ENCODE results near the gene TUBA4A. TPM values are rescaled to one million over a fixed set of nuclear protein-coding genes. Genes with fewer than 3 reads are reported as not detected.

TUBA4A gene
- total and polyA plus RNA-seq, 4 donors: 14.3 to 84.9 (median 58.8) TPM

- Histone ChIP-seq H3K4me1 (ENCODE audit: control insufficient read depth, insufficient read depth, low read length) (peaks cover 35% of the 10 kb centered on the region), H3K27ac (ENCODE audit: low read depth, low read length) (peak overlapping the region; percentile 90)
- WGBS (ENCODE audit: insufficient coverage): 4% methylated on average over 5 of the region's 10 CpGs
Measured at GRCh38 chr2:219245899-219246230, 7.9 kb downstream of the TUBA4A start.

GRCh38 chr2:219245148-219245898 lies 8.4 kb downstream of the TUBA4A start, which contains the start of the genes GLB1L and STK16:
GLB1L (minus strand) TSS chr2:219245444; CDS start chr2:219243573, 1,871 bp downstream.
STK16 (plus strand) TSS chr2:219245479; CDS start chr2:219246000, 521 bp downstream.
- DNase-seq (ENCODE audit: low read depth in 4 of 6, low spot score in 6 of 6): peak; percentile 85 to 97 (median 90)
- Histone ChIP-seq H3K36me3 (ENCODE audit: control insufficient read depth, insufficient read depth, low read length) (peaks cover 40% of the 10 kb centered on the region), H3K4me3 (ENCODE audit: low read depth, low read length) (peak within 1 kb of the TSS; percentile 96), H3K9me3 (ENCODE audit: control insufficient read depth, insufficient read depth, low read length) (no peaks in the 10 kb centered on the region), H3K4me1 (ENCODE audit: control insufficient read depth, insufficient read depth, low read length) (peaks cover 31% of the 10 kb centered on the region), H3K27ac (ENCODE audit: low read depth, low read length) (peak within 1 kb of the TSS; percentile 90), H3K27me3 (ENCODE audit: control insufficient read depth, insufficient read depth, low read length) (no peaks in the 10 kb centered on the region)
- under 1% methylated on average over 46 of the region's 46 CpGs for WGBS (ENCODE audit: insufficient coverage)

More at GRCh38 chr2:219245899-219246230, 7.9 kb downstream of the TUBA4A start:
- Histone ChIP-seq H3K27me3 (ENCODE audit: control insufficient read depth, insufficient read depth, low read length) (no peaks in the 10 kb centered on the region), H3K9me3 (ENCODE audit: control insufficient read depth, insufficient read depth, low read length) (no peaks in the 10 kb centered on the region), H3K4me3 (ENCODE audit: low read depth, low read length) (peak overlapping the region; percentile 96), H3K36me3 (ENCODE audit: control insufficient read depth, insufficient read depth, low read length) (peaks cover 44% of the 10 kb centered on the region)
- no peak for DNase-seq (ENCODE audit: low read depth in 4 of 6, low spot score in 6 of 6)

- no peak for DNase-seq (ENCODE audit: low read depth in 4 of 6, low spot score in 6 of 6)
Measured at GRCh38 chr2:219244789-219245147, 8.9 kb downstream of the TUBA4A start.

GRCh38 chr2:219243291-219243761 lies 10.4 kb downstream of the TUBA4A start:
- H3K4me1 ChIP-seq (ENCODE audit: control insufficient read depth, insufficient read depth, low read length): peaks cover 15% of the 10 kb centered on the region
- peak overlapping the region; percentile 7 for H3K4me3 ChIP-seq (ENCODE audit: low read depth, low read length)
- H3K9me3 ChIP-seq (ENCODE audit: control insufficient read depth, insufficient read depth, low read length): no peaks in the 10 kb centered on the region
- peaks cover 30% of the 10 kb centered on the region for H3K36me3 ChIP-seq (ENCODE audit: control insufficient read depth, insufficient read depth, low read length)
- no peaks in the 10 kb centered on the region for H3K27me3 ChIP-seq (ENCODE audit: control insufficient read depth, insufficient read depth, low read length)
- 36% methylated on average over 28 of the region's 28 CpGs for WGBS (ENCODE audit: insufficient coverage)
- no peak overlapping the region for H3K27ac ChIP-seq (ENCODE audit: low read depth, low read length)
- no peak for DNase-seq (ENCODE audit: low read depth in 4 of 6, low spot score in 6 of 6)

More at GRCh38 chr2:219244789-219245147, 8.9 kb downstream of the TUBA4A start:
- no peaks in the 10 kb centered on the region for H3K9me3 ChIP-seq (ENCODE audit: control insufficient read depth, insufficient read depth, low read length)
- H3K36me3 ChIP-seq (ENCODE audit: control insufficient read depth, insufficient read depth, low read length): peaks cover 39% of the 10 kb centered on the region
- peak overlapping the region; percentile 90 for H3K27ac ChIP-seq (ENCODE audit: low read depth, low read length)
- no peaks in the 10 kb centered on the region for H3K27me3 ChIP-seq (ENCODE audit: control insufficient read depth, insufficient read depth, low read length)
- peak overlapping the region; percentile 96 for H3K4me3 ChIP-seq (ENCODE audit: low read depth, low read length)
- peaks cover 26% of the 10 kb centered on the region for H3K4me1 ChIP-seq (ENCODE audit: control insufficient read depth, insufficient read depth, low read length)
- 50% methylated on average over 4 of the region's 6 CpGs for WGBS (ENCODE audit: insufficient coverage)

GRCh38 chr2:219234331-219234730 lies 19.4 kb downstream of the TUBA4A start:
- no peak for DNase-seq (ENCODE audit: low read depth in 4 of 6, low spot score in 6 of 6)
- Histone ChIP-seq H3K9me3 (ENCODE audit: control insufficient read depth, insufficient read depth, low read length) (no peaks in the 10 kb centered on the region), H3K4me3 (ENCODE audit: low read depth, low read length) (no peak overlapping the region), H3K4me1 (ENCODE audit: control insufficient read depth, insufficient read depth, low read length) (peaks cover 12% of the 10 kb centered on the region), H3K27ac (ENCODE audit: low read depth, low read length) (no peak overlapping the region), H3K27me3 (ENCODE audit: control insufficient read depth, insufficient read depth, low read length) (no peaks in the 10 kb centered on the region), H3K36me3 (ENCODE audit: control insufficient read depth, insufficient read depth, low read length) (peaks cover 52% of the 10 kb centered on the region)
- WGBS (ENCODE audit: insufficient coverage): 100% methylated on average over 2 of the region's 3 CpGs

- Histone ChIP-seq H3K9me3 (ENCODE audit: control insufficient read depth, insufficient read depth, low read length) (no peaks in the 10 kb centered on the region), H3K4me3 (ENCODE audit: low read depth, low read length) (peak overlapping the region; percentile 98), H3K27me3 (ENCODE audit: control insufficient read depth, insufficient read depth, low read length) (no peaks in the 10 kb centered on the region), H3K4me1 (ENCODE audit: control insufficient read depth, insufficient read depth, low read length) (peaks cover 29% of the 10 kb centered on the region), H3K36me3 (ENCODE audit: control insufficient read depth, insufficient read depth, low read length) (peaks cover 47% of the 10 kb centered on the region), H3K27ac (ENCODE audit: low read depth, low read length) (peak overlapping the region; percentile 93)
- whole genome bisulfite sequencing (ENCODE audit: insufficient coverage): 0% methylated on average over 23 of the region's 24 CpGs
- no peak for DNase-seq (ENCODE audit: low read depth in 4 of 6, low spot score in 6 of 6)
Measured at GRCh38 chr2:219230059-219230540, 23.6 kb downstream of the TUBA4A start.

GRCh38 chr2:219229305-219230058 lies 24.2 kb downstream of the TUBA4A start, which contains the start of the genes ANKZF1 and ATG9A:
ANKZF1 (plus strand) TSS chr2:219229806; CDS start chr2:219230258, 452 bp downstream.
ATG9A (minus strand) TSS chr2:219229636; CDS start chr2:219228024, 1,612 bp downstream.
- peak; percentile 91 to 100 (median 97) for DNase-seq (ENCODE audit: low read depth in 4 of 6, low spot score in 6 of 6)
- peak within 1 kb of the TSS; percentile 97 for H3K27ac ChIP-seq (ENCODE audit: low read depth, low read length)
- peak within 1 kb of the TSS; percentile 98 for H3K4me3 ChIP-seq (ENCODE audit: low read depth, low read length)
- H3K36me3 ChIP-seq (ENCODE audit: control insufficient read depth, insufficient read depth, low read length): peaks cover 48% of the 10 kb centered on the region
- no peaks in the 10 kb centered on the region for H3K9me3 ChIP-seq (ENCODE audit: control insufficient read depth, insufficient read depth, low read length)
- H3K4me1 ChIP-seq (ENCODE audit: control insufficient read depth, insufficient read depth, low read length): peaks cover 29% of the 10 kb centered on the region
- no peaks in the 10 kb centered on the region for H3K27me3 ChIP-seq (ENCODE audit: control insufficient read depth, insufficient read depth, low read length)
- under 1% methylated on average over 80 of the region's 80 CpGs for WGBS (ENCODE audit: insufficient coverage)

GRCh38 chr2:219228911-219229304 lies 24.8 kb downstream of the TUBA4A start:
- H3K27me3 ChIP-seq (ENCODE audit: control insufficient read depth, insufficient read depth, low read length): no peaks in the 10 kb centered on the region
- DNase-seq (ENCODE audit: low read depth in 4 of 6, low spot score in 6 of 6): no peak
- WGBS (ENCODE audit: insufficient coverage): 6% methylated on average over 19 of the region's 19 CpGs
- peaks cover 29% of the 10 kb centered on the region for H3K4me1 ChIP-seq (ENCODE audit: control insufficient read depth, insufficient read depth, low read length)
- no peaks in the 10 kb centered on the region for H3K9me3 ChIP-seq (ENCODE audit: control insufficient read depth, insufficient read depth, low read length)
- H3K36me3 ChIP-seq (ENCODE audit: control insufficient read depth, insufficient read depth, low read length): peaks cover 48% of the 10 kb centered on the region
- H3K27ac ChIP-seq (ENCODE audit: low read depth, low read length): peak overlapping the region; percentile 97
- H3K4me3 ChIP-seq (ENCODE audit: low read depth, low read length): peak overlapping the region; percentile 98

All from spinal cord (tissue), 10 donors.